ENCODE data around the gene ACVR1.

ACVR1 gene
- total RNA-seq, result 13.4 to 47.8 (median 19.5) reads per million in 9 experiments

- H3K27me3 Mint-ChIP-seq, result no peaks in the 10 kb centered on the region
- H3K27ac Mint-ChIP-seq, result peak within 1 kb of the TSS; percentile 44 to 84
- H3K4me1 Mint-ChIP-seq (ENCODE audit: low read depth in 2 of 2), result peaks cover 19 to 28% of the 10 kb centered on the region in 2 donors
- no peaks in the 10 kb centered on the region for H3K9me3 Mint-ChIP-seq
- H3K36me3 Mint-ChIP-seq (ENCODE audit: insufficient read depth), result peaks cover 6% of the 10 kb centered on the region
- peak within 1 kb of the TSS; percentile 86 to 88 for H3K4me3 Mint-ChIP-seq
- ATAC-seq (replicated peaks) (peak; percentile 78), DNase-seq (peak; percentile 62 to 71 (median 68))
Measured at GRCh38 chr2:157876066-157876785, at the start of gene ACVR1. TSS of gene ACVR1 (minus strand) at chr2:157876330. CDS start at chr2:157799493, 76,837 bp downstream.

- Mint-ChIP-seq H3K36me3 (ENCODE audit: insufficient read depth) (no peaks in the 10 kb centered on the region), H3K4me1 (ENCODE audit: low read depth in 2 of 2) (no peaks in the 10 kb centered on the region), H3K27me3 (peaks cover 0 to 21% of the 10 kb centered on the region in 2 donors), H3K27ac (no peak overlapping the region), H3K9me3 (no peaks in the 10 kb centered on the region), H3K4me3 (no peak overlapping the region)
- DNase-seq, result no peak
- no peak for ATAC-seq (replicated peaks)
Measured at GRCh38 chr2:157925071-157925470, 48.9 kb upstream of the ACVR1 start.

GRCh38 chr2:157923598-157924217, 47.6 kb upstream of the ACVR1 start:
- Mint-ChIP-seq H3K4me1 (ENCODE audit: low read depth in 2 of 2) (no peaks in the 10 kb centered on the region), H3K36me3 (ENCODE audit: insufficient read depth) (no peaks in the 10 kb centered on the region), H3K4me3 (no peak overlapping the region), H3K9me3 (no peaks in the 10 kb centered on the region), H3K27me3 (peaks cover 0 to 23% of the 10 kb centered on the region in 2 donors), H3K27ac (no peak overlapping the region)
- no peak for ATAC-seq (replicated peaks)
- DNase-seq, result no peak

GRCh38 chr2:157922815-157923214, 46.7 kb upstream of the ACVR1 start:
- no peaks in the 10 kb centered on the region for H3K9me3 Mint-ChIP-seq
- H3K4me3 Mint-ChIP-seq, result no peak overlapping the region
- DNase-seq (no peak), ATAC-seq (replicated peaks) (no peak)
- H3K27me3 Mint-ChIP-seq, result peaks cover 0 to 23% of the 10 kb centered on the region in 2 donors
- no peaks in the 10 kb centered on the region for H3K4me1 Mint-ChIP-seq (ENCODE audit: low read depth in 2 of 2)
- no peaks in the 10 kb centered on the region for H3K36me3 Mint-ChIP-seq (ENCODE audit: insufficient read depth)
- H3K27ac Mint-ChIP-seq, result no peak overlapping the region

GRCh38 chr2:157922336-157922735, 46.2 kb upstream of the ACVR1 start:
- no peak overlapping the region for H3K4me3 Mint-ChIP-seq
- no peak for DNase-seq
- H3K4me1 Mint-ChIP-seq (ENCODE audit: low read depth in 2 of 2), result no peaks in the 10 kb centered on the region
- no peak for ATAC-seq (replicated peaks)
- peaks cover 0 to 23% of the 10 kb centered on the region in 2 donors for H3K27me3 Mint-ChIP-seq
- H3K27ac Mint-ChIP-seq, result no peak overlapping the region
- H3K9me3 Mint-ChIP-seq, result no peaks in the 10 kb centered on the region
- no peaks in the 10 kb centered on the region for H3K36me3 Mint-ChIP-seq (ENCODE audit: insufficient read depth)

GRCh38 chr2:157920736-157921135, 44.6 kb upstream of the ACVR1 start:
- Mint-ChIP-seq H3K4me1 (ENCODE audit: low read depth in 2 of 2) (no peaks in the 10 kb centered on the region), H3K4me3 (no peak overlapping the region), H3K27me3 (peaks cover 0 to 24% of the 10 kb centered on the region in 2 donors), H3K36me3 (ENCODE audit: insufficient read depth) (no peaks in the 10 kb centered on the region), H3K27ac (no peak overlapping the region), H3K9me3 (no peaks in the 10 kb centered on the region)
- DNase-seq (no peak), ATAC-seq (replicated peaks) (no peak)

GRCh38 chr2:157919181-157919580, 43.1 kb upstream of the ACVR1 start:
- no peak for ATAC-seq (replicated peaks)
- H3K27me3 Mint-ChIP-seq, result peaks cover 0 to 21% of the 10 kb centered on the region in 2 donors

GRCh38 chr2:157918319-157918718, 42.2 kb upstream of the ACVR1 start:
- H3K4me1 Mint-ChIP-seq (ENCODE audit: low read depth in 2 of 2), result no peaks in the 10 kb centered on the region
- H3K36me3 Mint-ChIP-seq (ENCODE audit: insufficient read depth), result no peaks in the 10 kb centered on the region
- no peak for ATAC-seq (replicated peaks)
- no peaks in the 10 kb centered on the region for H3K9me3 Mint-ChIP-seq
- H3K27ac Mint-ChIP-seq, result no peak overlapping the region
- H3K4me3 Mint-ChIP-seq, result no peak overlapping the region
- no peak for DNase-seq
- H3K27me3 Mint-ChIP-seq, result peaks cover 0 to 23% of the 10 kb centered on the region in 2 donors

More at GRCh38 chr2:157919181-157919580, 43.1 kb upstream of the ACVR1 start:
- H3K4me3 Mint-ChIP-seq, result no peak overlapping the region
- H3K27ac Mint-ChIP-seq, result no peak overlapping the region
- no peaks in the 10 kb centered on the region for H3K9me3 Mint-ChIP-seq
- H3K4me1 Mint-ChIP-seq (ENCODE audit: low read depth in 2 of 2), result no peaks in the 10 kb centered on the region
- DNase-seq, result no peak
- H3K36me3 Mint-ChIP-seq (ENCODE audit: insufficient read depth), result no peaks in the 10 kb centered on the region

GRCh38 chr2:157911750-157912149, 35.6 kb upstream of the ACVR1 start:
- no peak for ATAC-seq (replicated peaks)
- no peak overlapping the region for H3K4me3 Mint-ChIP-seq
- peaks cover 0 to 5% of the 10 kb centered on the region in 2 donors for H3K4me1 Mint-ChIP-seq (ENCODE audit: low read depth in 2 of 2)
- no peak overlapping the region for H3K27ac Mint-ChIP-seq
- no peaks in the 10 kb centered on the region for H3K36me3 Mint-ChIP-seq (ENCODE audit: insufficient read depth)
- H3K9me3 Mint-ChIP-seq, result no peaks in the 10 kb centered on the region
- peaks cover 8 to 24% of the 10 kb centered on the region in 2 donors for H3K27me3 Mint-ChIP-seq
- DNase-seq, result no peak

- Mint-ChIP-seq H3K27ac (no peak overlapping the region), H3K36me3 (ENCODE audit: insufficient read depth) (no peaks in the 10 kb centered on the region), H3K27me3 (peaks cover 8 to 24% of the 10 kb centered on the region in 2 donors), H3K9me3 (no peaks in the 10 kb centered on the region), H3K4me1 (ENCODE audit: low read depth in 2 of 2) (peaks cover 0 to 5% of the 10 kb centered on the region in 2 donors), H3K4me3 (no peak overlapping the region)
- DNase-seq (no peak), ATAC-seq (replicated peaks) (no peak)
Measured at GRCh38 chr2:157911246-157911645, 35.1 kb upstream of the ACVR1 start.

- no peak overlapping the region for H3K4me3 Mint-ChIP-seq
- no peak for DNase-seq
- no peak overlapping the region for H3K27ac Mint-ChIP-seq
- H3K27me3 Mint-ChIP-seq, result peaks cover 0 to 3% of the 10 kb centered on the region in 2 donors
- H3K9me3 Mint-ChIP-seq, result no peaks in the 10 kb centered on the region
- no peaks in the 10 kb centered on the region for H3K36me3 Mint-ChIP-seq (ENCODE audit: insufficient read depth)
- H3K4me1 Mint-ChIP-seq (ENCODE audit: low read depth in 2 of 2), result peaks cover 6 to 16% of the 10 kb centered on the region in 2 donors
- ATAC-seq (replicated peaks), result no peak
Measured at GRCh38 chr2:157905092-157905491, 29.0 kb upstream of the ACVR1 start.

- ATAC-seq (replicated peaks) (no peak), DNase-seq (no peak)
- Mint-ChIP-seq H3K27ac (no peak overlapping the region), H3K27me3 (no peaks in the 10 kb centered on the region), H3K9me3 (no peaks in the 10 kb centered on the region), H3K4me1 (ENCODE audit: low read depth in 2 of 2) (peaks cover 18 to 30% of the 10 kb centered on the region in 2 donors), H3K36me3 (ENCODE audit: insufficient read depth) (no peaks in the 10 kb centered on the region), H3K4me3 (no peak overlapping the region)
Measured at GRCh38 chr2:157903626-157904025, 27.5 kb upstream of the ACVR1 start.

- no peaks in the 10 kb centered on the region for H3K36me3 Mint-ChIP-seq (ENCODE audit: insufficient read depth)
- no peaks in the 10 kb centered on the region for H3K9me3 Mint-ChIP-seq
- no peaks in the 10 kb centered on the region for H3K27me3 Mint-ChIP-seq
- DNase-seq, result no peak
- ATAC-seq (replicated peaks), result no peak
- H3K4me3 Mint-ChIP-seq, result no peak overlapping the region
- peaks cover 20 to 35% of the 10 kb centered on the region in 2 donors for H3K4me1 Mint-ChIP-seq (ENCODE audit: low read depth in 2 of 2)
- H3K27ac Mint-ChIP-seq, result no peak overlapping the region
Measured at GRCh38 chr2:157903151-157903550, 27.0 kb upstream of the ACVR1 start.

- Mint-ChIP-seq H3K27ac (no peak overlapping the region), H3K27me3 (no peaks in the 10 kb centered on the region), H3K4me3 (no peak overlapping the region), H3K36me3 (ENCODE audit: insufficient read depth) (no peaks in the 10 kb centered on the region), H3K9me3 (peaks cover 1 to 4% of the 10 kb centered on the region in 2 donors), H3K4me1 (ENCODE audit: low read depth in 2 of 2) (peaks cover 25 to 39% of the 10 kb centered on the region in 2 donors)
- DNase-seq, result no peak
- ATAC-seq (replicated peaks), result no peak
Measured at GRCh38 chr2:157902692-157903091, 26.6 kb upstream of the ACVR1 start.

Measured in effector memory CD8-positive, alpha-beta T cell (primary cell).